ENCODE measurements around the gene IRAK2.

- TF ChIP-seq CTCF (IDR thresholded peaks at IDR 0.05; ENCODE audit: borderline replicate concordance, extremely low read depth, low read length, poor library complexity, severe bottlenecking) (no peak), EZH2 (IDR thresholded peaks at IDR 0.05; ENCODE audit: borderline replicate concordance, low read depth, low read length, severe bottlenecking) (no peak)
Measured at GRCh38 chr3:10178892-10179291, 14.2 kb downstream of the IRAK2 start.

Measured in DND-41 (cell line).